Eye (tissue), 1 donor: ENCODE data around the gene PCED1B.
A peak's percentile ranks its signal among the peaks of the same experiment; 100 is the strongest.

Experiments
- DNase-seq: peaks from one replicate; pipeline ENCODE4 v3.0.0-alpha.2; 2015

The PCED1B gene

DNA sequence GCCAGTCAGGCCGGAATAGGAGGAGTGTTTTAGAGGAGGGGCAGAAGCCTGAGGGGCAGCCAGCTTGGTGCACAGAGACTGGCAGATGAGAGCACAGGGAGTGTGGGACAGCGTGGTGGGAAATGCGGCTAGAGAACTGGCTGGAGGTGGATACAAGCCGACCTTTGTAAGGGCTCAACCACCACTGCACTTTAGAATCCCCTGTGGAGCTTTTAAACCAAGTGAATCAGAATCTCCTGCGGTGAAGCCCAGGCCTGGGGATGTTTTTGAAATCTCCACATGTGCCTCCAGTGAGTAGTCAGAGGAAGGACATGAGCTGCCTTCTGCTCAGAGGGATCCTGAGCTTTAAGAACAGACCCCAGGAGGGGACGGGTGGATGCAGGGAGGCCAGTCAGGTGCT lies 10.9 kb upstream of the PCED1B start:
- DNase-seq: no peak

DNA sequence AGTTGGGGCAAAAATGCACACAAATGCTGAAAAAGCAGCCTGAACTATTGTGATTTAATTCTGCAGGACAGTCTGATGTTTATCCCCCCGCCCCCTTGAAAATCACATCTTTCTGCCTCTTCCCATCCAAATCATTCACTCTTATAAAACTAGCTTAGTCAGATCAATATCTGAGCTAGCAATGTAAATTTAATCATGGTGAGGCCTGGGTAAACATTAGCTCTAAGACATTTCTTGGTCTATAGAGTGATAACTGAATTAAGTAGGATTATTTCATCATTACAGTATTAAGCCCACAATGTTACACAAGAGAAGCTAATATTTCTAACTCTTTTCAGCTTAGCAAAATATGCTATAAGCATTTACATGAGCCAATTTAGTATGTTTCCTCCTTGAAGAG lies 9.1 kb upstream of the PCED1B start:
- DNase-seq: no peak

DNA sequence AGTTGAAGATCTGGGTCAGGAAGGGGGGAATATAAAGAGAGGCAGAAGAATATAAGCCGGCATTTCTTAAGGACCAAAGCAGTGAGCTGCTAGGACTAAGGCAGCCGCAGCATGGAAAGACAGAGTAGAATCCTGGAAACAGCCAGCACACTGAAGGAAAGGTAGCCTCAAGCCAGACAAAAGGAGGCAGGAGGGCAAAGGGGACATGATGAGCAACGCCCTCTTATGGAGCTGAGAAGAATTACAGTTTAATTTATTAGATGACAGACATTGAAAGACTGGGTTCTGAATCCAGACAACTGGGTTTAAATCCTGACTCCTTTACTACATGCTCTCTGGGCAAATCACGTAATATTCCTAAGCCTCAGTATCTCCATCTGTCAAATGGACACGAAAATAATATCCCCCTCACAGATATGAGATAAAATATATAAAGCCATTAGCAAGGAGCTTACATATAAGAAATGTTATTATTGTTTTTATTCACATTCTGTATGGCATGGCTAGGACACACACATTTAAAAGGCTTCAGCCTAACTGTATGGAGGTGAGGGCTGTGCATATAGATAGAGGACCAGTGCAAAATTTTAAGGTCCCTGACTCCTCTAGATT lies 8.1 kb upstream of the PCED1B start:
- no peak for DNase-seq

DNA sequence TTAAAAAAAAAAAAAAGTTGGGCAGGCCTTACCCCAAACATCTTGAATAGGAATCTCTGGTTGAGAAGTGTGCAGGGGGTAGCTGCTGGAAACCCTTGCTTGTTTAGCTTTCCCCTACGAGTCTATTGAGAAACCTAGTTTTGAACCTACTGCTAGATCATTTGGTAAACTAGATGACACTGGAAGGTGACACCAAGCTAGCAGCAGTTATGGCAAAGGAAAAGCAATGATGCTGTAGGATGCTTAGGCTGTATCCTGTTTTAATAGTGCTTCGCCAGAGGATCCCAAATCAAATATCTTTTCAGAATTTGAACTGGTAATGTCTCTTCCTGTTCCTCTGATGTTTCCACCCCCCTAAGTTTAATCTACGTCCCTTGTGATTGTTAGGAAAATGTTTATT lies 5.5 kb upstream of the PCED1B start:
- no peak for DNase-seq

DNA sequence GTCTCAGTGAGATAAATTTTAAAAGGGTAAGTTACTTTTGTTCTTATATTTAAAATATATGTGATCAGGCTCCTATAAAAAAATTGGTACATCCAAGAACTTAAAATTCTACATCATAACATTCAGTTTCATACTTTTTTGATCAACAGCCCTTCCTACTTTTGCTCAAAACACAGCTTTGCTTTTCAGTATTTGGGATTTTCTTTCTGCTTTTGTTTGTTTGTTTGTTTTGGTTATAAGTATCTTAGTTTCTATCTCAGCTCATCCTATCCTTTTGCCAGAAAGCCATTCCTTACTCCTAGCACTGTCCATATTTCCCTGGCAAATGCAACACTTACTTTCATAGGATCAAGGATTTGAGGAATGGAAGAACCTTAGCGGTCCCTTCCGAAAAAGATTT lies 4.7 kb upstream of the PCED1B start:
- DNase-seq: no peak

DNA sequence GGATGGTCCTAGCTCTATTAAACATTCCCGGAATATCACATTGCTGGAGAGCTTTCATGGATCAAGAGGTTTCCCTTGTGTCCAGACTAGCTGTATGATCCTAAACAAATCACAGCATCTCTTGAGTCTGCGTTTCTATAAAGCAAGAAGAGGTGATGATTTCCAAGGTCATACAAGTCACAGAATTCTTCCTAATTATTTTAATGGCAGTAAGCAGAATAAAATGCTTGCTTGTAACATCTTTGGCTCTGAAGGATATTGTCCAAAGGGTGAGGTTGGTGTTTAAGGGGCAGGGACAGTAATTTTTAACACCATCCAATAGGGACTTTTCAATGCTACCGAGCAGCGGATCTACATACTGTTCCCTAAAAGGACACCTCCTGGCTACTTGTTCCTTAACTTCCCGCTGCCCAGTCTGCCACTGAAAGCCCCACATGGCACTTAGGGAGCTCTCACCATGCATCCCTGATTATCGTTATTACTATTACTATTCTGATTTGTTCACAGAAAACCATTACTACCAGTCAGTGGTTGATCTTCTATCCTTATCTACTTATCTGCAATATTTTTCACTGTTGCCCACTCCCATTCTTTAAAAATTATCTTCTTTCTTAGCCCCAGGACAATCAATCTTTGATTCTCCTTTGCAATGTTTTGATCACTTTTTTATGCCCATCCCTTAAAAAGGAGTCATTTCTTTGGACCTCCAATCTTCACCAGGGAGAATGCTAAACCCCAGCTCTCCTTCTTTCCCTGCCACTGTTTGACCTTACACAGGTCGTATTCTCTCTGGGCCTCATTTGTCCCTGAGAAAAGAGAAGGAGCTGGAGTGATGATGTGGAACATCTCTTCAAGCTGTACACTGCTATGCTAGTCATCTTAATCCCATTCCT lies 4.0 kb upstream of the PCED1B start:
- DNase-seq: no peak

DNA sequence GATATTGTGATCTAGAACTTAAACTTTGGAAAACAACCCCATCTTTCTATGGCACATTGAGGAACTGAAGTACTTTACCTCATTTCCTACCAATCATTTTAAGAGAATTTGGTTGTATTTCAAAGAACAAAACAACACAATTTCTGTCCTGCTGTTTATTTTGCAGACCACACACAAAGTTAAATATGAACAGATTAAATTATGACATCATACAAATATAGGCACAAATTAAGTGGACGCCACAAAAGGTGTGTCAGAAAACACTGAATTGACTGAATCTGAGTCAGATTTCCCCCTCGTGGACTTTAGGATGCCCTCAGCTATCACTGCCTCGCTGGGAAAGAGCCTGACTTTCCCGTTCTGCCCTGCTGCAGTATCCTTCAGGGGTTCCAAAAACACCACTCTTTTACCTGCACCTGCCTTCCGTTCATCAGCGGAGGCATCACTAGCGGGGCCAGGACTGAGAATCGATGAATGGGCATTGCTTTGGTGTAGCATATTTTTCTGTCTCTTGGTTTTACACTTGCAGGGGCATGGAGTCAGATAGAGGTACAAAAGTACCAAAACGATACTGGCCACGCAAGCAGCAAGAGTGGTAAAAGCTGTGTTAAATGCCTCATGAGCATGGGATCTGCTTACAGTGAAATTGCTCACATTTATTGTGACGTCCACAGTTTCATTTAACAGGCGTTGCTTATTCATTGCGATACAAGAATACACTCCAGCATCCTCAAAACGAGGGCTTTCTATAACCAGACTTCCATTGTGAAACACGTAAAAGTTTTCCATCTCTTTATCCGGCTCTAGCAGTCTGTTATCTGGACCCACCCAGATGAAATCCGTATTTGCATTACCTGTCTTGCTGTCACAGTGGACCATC lies 2.0 kb upstream of the PCED1B start:
- DNase-seq: no peak

DNA sequence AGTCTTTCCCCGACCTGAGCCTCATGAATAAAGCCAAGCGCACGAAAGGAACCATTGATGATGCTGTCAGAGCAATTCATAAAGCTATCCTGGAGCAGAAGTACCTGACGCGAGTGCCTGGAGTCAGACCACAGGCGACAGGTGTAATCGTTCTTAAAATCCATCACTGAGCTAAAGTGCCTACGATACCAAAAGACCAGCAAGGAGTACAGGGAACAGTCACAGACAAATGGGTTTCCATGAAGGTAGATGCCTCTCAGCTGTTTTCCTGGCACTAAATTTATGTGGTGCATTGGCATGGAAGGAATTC lies 1.4 kb upstream of the PCED1B start:
- no peak for DNase-seq

DNA sequence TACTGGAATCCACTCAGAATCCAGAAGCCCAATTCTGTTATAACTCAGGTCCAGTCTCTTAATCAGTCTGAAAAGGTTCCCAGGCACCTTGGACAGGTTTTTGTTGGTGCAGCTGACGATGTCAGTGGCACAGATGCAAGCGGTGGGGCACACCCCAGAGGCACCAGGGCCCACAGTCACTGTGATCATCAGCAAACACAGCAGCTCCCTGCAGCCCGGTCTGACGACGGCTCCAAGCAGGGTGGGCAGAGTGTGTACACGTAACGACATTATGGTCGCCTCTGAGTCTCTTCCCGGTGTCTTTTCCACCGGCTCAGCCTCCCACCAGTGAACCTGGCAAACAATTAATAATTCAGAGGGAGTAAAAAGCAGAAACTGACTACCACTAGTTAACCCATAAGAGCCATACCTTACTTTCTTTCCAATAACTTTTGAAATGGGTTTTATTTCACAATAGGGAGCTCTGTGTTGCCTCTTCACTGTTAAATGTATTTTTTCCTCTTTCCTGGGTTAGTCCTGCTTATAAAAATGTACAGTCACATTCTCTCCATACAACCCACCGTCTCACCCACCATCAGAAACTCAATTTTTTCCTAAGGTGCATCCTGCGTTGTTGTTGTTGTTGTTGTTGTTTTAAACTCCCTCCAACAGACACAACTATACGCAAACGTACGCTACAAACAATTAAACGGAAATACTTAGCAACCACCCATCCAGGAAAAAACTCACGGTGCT lies 521 bp upstream of the PCED1B start:
- DNase-seq: peak; percentile 57

DNA sequence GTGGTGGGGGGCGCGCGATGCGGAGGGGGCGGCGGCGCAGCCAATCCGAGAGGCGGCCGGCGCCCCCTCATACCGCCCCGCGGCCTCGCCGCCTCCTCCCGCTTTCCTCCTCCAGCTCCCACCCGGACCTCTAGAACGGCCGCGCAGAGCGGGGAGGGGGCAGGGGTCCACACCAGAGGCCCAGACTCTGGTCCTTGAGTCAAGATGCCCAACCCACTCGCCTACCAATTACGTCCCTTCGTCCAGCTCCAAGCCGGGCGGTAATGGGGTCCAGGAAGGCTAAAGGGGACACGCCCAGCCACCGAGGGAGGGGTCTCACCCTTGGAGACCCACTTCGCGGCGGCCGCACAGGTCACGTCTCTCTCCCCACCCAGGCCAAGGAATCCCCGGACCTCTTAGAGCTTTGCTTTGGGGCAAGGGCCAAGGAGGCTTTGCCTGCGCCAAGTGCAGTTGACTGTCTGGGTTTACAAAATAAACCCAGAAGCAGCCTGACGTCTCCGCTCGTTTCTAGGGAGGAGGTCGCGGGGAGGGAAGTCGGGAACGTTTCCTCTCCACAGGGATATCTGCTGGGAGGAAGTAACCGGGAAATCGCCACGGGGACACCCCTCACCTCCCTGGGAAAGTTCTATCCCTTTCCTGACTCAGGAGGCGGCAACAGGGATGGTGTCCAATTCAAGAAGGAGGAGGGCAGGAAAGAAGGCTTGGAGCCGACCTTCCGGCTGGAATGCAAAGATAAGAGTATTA lies 732 bp downstream of the PCED1B start:
- peak; percentile 81 for DNase-seq

DNA sequence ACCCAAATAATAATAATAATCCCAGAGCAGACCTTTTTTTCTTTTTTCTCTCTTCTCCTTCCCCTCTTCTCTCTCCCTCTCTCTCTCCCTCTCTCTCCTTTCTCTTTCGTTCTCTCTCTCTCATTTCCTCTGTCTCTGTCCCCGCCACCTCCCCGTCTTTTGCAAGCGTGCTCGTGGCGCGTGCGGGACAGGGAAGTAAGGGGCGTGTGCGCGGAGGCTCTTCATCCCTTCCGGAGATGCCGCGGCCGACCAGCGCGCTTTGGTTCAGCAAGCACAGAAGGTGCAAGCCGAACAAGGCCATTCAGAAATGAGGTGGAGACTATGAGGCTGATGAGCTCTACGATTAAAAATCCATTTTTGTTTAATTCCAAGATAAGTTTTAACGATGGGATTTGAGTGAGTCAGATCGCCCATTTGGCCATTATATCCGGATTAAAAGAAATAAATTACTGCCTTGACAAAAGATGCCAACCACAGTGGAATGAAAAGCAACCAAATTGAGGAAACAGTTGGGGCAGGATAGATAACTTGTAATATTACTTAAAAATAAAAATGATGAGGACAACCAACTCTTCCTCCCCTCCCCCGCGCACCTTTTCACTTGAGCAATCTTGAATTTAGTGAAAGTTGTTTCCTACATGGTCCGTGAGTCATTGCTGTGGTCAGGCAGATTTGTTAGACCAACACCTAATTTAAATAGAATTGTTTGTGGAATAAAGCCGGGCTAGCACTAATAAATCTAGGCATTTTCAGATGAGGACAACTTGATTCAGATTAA lies 1.5 kb downstream of the PCED1B start:
- peak; percentile 66 for DNase-seq

DNA sequence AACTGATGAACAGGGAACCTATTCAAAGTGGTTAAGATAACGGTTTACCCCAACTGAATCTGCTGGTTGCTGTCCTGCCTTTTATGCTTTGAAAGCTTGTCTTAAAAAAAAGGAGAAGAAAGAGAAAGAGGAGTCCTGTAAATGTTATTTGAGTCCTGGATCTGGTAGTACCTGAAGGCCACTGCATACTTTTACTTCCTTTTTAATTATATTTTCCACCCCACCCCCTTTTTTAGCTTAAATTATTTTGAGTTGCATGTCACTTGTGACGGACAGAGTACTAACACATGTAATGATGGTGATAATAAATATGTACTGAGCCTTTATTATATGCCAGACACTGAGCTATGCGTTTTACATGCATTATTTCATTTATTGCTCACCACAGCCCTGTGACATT lies 2.9 kb downstream of the PCED1B start:
- no peak for DNase-seq

DNA sequence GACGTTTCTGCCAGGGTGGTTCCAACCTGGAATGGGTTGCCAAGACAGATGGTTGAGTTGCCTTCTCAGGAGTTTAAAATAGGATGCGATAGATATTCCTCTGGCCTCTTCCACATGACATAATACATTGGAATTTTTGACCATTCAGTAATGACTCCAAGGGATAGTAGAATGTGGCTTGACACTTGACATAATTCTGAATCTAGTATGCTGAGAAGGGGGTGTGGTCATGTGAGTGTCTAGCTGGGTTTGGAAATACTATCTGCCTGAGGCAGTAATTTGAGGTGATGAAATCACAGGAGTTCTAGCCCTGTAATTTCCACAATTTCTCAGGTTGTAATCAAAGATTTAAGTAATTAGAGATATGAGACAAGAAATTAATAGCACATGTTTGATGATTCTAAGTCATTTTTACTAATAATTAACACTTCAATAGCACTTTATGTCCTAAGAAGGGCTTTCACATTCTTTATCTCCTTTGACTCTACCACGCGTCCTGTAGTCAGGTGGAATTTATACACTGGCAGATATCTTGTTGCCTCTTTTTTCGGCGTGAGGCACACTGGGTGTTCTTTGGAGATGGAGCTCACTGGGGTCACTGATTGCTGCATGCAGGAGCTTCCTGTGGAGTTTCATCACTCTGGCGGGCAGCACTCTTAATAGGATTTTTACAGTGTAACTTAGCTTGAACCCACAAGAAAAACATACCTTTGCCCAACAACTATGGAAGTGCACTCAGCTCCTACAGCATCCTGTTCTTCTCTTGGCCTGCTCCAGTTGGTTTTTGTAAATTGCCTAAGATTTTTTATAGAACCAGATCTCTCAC lies 3.6 kb downstream of the PCED1B start:
- DNase-seq: no peak

DNA sequence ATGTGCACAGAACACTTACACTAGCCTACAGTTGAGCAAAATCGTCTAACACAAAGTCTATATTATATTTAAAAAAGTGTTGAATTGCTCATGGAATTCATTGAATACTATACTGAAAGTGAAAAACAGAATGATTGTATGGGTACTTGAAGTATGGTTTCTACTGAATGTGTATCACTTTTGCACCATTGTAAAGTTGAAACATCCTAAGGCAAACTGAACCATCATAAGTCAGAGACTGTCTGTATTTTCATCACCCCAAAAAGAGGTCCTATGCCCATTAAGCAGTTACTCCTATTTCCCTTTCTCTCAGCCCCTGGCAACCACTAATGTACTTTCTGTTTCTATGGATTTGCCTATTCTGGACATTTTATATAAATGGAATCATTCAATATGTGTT lies 4.8 kb downstream of the PCED1B start:
- no peak for DNase-seq

DNA sequence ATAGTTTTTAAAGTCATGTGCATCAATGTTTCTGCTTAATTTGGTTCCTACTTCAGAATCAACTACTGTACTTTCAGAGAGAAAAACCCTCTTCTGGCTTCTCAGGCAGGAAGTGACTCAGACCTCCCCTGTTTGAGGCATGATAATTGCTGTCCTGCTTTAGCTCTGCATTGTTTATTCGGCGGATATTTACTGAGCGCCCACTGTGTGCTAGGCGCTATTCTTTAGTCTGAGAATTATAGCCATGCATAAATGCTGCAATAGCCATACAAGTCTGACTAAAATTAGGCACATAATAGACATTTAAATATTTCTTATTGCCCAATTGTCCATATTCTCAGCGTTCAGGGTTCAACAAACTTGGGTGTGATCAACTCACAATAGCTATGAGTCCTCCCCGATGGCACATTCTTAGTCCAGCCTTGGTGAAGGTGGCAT lies 6.4 kb downstream of the PCED1B start:
- DNase-seq: no peak

DNA sequence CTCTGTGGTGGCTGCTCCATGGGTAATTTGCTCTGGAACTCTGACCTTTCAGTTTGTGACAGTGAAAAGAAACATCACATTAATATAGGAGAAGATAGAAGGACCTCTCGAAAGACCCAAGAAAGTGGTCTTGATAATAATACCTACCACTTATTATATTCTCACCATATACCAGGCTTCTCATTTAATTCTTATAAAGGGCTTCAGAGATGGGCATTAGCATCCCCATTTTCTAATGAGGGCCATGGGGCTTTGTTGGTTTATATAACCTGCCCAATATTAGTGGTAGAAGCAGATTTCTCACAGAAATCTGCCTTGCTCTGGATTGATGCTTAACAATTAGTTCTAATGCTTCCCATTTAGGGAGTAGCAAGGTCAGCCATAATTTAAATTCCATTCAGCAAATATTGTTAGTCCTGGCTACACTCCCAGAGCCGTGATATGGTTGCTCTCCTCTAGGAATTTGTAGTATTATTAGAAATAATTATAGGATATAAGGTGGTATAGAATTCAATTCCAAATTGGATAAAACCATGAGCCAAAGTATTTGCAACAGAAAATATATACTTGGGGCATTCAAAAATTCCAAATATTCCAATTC lies 7.8 kb downstream of the PCED1B start:
- DNase-seq: no peak

DNA sequence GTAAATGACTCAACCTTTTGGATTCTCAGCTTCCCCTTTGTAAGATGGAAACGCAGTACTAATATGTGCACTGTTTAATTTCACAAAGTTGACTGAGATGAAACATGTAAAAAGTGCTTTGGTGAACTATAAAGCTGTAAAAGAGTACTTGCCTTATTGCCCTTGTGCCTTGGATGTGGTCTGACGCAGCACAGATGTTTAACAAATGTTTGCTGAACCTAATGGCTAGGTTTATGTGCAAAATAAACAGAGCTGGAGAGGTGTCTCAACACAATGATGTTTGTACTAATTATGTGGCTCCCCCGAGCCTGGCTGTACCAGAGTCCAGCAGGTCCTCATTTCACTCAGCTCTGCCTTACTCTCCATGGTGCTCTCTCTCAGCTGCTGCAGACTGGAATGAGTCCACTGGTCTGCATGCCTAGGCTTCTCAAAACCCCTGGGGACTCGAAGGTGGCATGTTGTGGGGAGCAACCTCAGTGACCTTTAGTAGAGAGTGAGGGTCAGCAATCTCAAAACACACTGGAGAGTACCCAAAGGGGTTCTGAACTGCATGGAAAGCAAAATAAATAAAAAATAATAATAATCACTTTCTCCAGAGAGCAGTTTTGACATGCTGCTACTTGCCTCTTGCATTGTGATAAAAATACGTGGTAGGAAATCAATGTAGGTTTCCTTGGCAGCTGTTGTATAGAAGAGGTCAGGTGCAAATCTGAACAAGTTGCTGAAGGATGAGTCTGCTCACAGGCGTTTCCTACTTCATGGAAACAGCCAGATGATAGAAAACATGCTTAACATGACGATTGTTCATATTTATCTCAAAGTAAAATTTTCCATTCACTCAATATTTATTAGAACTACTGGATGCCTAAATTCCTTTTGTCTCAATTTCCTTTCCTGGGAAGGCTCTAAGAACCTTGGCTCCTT lies 8.9 kb downstream of the PCED1B start:
- DNase-seq: no peak

DNA sequence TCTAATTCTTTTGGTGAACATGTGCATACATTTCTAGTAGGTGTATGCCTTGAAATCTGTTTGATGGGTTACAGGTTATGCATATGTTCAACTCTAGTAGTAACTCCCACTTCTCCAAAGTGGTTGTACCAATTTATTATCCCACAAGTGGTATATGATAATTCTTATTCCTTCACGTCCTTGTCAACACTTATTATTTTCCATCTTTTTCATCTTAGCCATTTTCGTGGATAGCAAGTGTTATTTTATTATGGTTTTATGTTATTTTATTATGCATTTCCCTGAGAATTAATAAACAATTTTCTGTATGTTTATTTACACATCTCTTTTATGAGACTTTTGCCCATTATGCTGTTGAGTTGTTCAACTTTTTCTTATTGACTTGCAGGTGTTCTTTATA lies 11.6 kb downstream of the PCED1B start:
- DNase-seq: no peak

DNA sequence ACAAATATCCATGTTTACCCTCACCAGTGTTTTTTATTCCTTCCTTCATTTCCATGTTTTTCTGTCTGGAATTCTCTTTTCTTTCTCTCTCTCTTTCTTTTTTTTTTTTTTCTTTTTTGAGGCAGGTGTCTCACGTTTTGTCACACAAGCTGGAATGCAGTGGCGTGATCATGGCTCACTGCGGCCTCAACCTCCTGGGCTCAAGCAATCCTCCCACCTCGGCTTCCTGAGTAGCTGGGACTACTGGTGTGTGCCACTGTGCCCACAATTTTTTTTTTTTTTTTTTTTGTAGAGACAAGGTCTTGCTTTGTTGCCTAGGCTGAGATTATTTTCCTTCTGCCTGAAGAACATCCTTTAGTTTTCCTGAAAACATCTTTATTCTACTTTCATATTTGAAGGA lies 15.4 kb downstream of the PCED1B start:
- no peak for DNase-seq
